HepG2 (cell line): ENCODE data around the gene MPI. TPM values are rescaled to one million over a fixed set of nuclear protein-coding genes. Genes with fewer than 3 reads are reported as not detected.

Source experiments
- ADNP ChIP-seq: sonication (generic); formaldehyde crosslinking; IDR thresholded peaks from 2 replicates; pipeline ENCODE4 v1.4.0; 2020; ENCODE audit warnings: missing genetic modification reagents
- BRCA1 ChIP-seq: sonication (generic); formaldehyde crosslinking; IDR thresholded peaks from 2 replicates; pipeline ENCODE4 v1.4.0; 2020; ENCODE audit warnings: missing genetic modification reagents
- FOXP1 ChIP-seq, 2 experiments: fragments of 450-650 bp in 1 of 2; IDR thresholded peaks; 2 replicates each; pipeline ENCODE4 v1.6.1; 2017 to 2018; ENCODE audit warnings: antibody characterized with exemption in 1 of 2
- GATA4 ChIP-seq: sonication (generic); IDR thresholded peaks from 2 replicates; pipeline ENCODE4 v1.6.1; 2016; ENCODE audit warnings: antibody characterized with exemption, low read depth, borderline replicate concordance
- IRF9 ChIP-seq: sonication (generic); formaldehyde crosslinking; IDR thresholded peaks from 2 replicates; pipeline ENCODE4 v1.8.0; 2022; ENCODE audit warnings: missing genetic modification reagents, mild to moderate bottlenecking, borderline replicate concordance
- MEIS2 ChIP-seq: sonication (generic); formaldehyde crosslinking; IDR thresholded peaks from 2 replicates; pipeline ENCODE4 v1.9.0; 2021; ENCODE audit warnings: mild to moderate bottlenecking, missing genetic modification reagents
- RBM39 ChIP-seq: fragments of 200-400 bp; formaldehyde crosslinking; IDR thresholded peaks from one replicate; pipeline ENCODE4 v1.6.1; 2018; ENCODE audit warnings: antibody characterized with exemption, mild to moderate bottlenecking, low read depth, low read length; ENCODE audit not compliant: poor library complexity, severe bottlenecking
- SRY ChIP-seq: sonication (generic); formaldehyde crosslinking; IDR thresholded peaks from 2 replicates; pipeline ENCODE4 v1.8.0; 2022; ENCODE audit warnings: mild to moderate bottlenecking, missing genetic modification reagents
- SYNCRIP ChIP-seq: fragments of 200-400 bp; formaldehyde crosslinking; IDR thresholded peaks from 2 replicates; pipeline ENCODE4 v1.6.1; 2018; ENCODE audit warnings: mild to moderate bottlenecking, low read depth, low read length; ENCODE audit not compliant: insufficient read depth
- TFE3 ChIP-seq: IDR thresholded peaks from 2 replicates; pipeline ENCODE4 v1.6.1; 2016
- ZBTB43 ChIP-seq: sonication (generic); formaldehyde crosslinking; conservative IDR thresholded peaks from 2 replicates; pipeline ENCODE4 v1.4.0; 2020; ENCODE audit warnings: missing genetic modification reagents
- ZFP1 ChIP-seq: IDR thresholded peaks from 2 replicates; pipeline ENCODE4 v1.6.1; 2016
- ZFP37 ChIP-seq: sonication (generic); formaldehyde crosslinking; IDR thresholded peaks from 2 replicates; pipeline ENCODE4 v1.4.0; 2020; ENCODE audit warnings: missing genetic modification reagents, borderline replicate concordance
- ZNF20 ChIP-seq: sonication (generic); formaldehyde crosslinking; IDR thresholded peaks from 2 replicates; pipeline ENCODE4 v1.4.0; 2020; ENCODE audit warnings: mild to moderate bottlenecking, moderate library complexity, missing genetic modification reagents
- ZNF224 ChIP-seq: sonication (generic); formaldehyde crosslinking; IDR thresholded peaks from 2 replicates; pipeline ENCODE4 v1.5.0; 2020; ENCODE audit warnings: mild to moderate bottlenecking, missing genetic modification reagents
- ZNF570 ChIP-seq: sonication (generic); formaldehyde crosslinking; IDR thresholded peaks from 2 replicates; pipeline ENCODE4 v1.4.0; 2020; ENCODE audit warnings: mild to moderate bottlenecking, missing genetic modification reagents, borderline replicate concordance
- ZNF672 ChIP-seq: sonication (generic); formaldehyde crosslinking; IDR thresholded peaks from 2 replicates; pipeline ENCODE4 v1.8.1; 2022; ENCODE audit warnings: missing genetic modification reagents
- ZNF713 ChIP-seq: sonication (generic); formaldehyde crosslinking; IDR thresholded peaks from 2 replicates; pipeline ENCODE4 v1.4.0; 2020; ENCODE audit warnings: mild to moderate bottlenecking, missing genetic modification reagents
- ZNF879 ChIP-seq: sonication (generic); formaldehyde crosslinking; IDR thresholded peaks from 2 replicates; pipeline ENCODE4 v1.8.1; 2023; ENCODE audit warnings: missing genetic modification reagents
- polyA plus RNA-seq, 8 experiments: library from polyadenylated mRNA; depleted of rRNA in 3 of 8; stranded (reverse) in 7 of 8; unstranded in 1 of 8; fragments of >200 nt; fragmentation: Illumina TruSeq in 4 of 8; extraction: Trizol in 4 of 8; gene quantifications; 2 replicates each; pipeline versions ENCODE4 v1.2.1 to v1.2.3, GENCODE V29; 2011 to 2016; ENCODE audit warnings: low read depth in 4 of 8, missing spikeins in 1 of 8, mixed read lengths in 1 of 8; ENCODE audit not compliant: insufficient read depth in 1 of 8
- total RNA-seq, 5 experiments: library from RNA; depleted of rRNA; stranded (reverse); fragments of >200 nt; fragmentation: Illumina TruSeq; extraction: Trizol; gene quantifications; 2 replicates each; pipeline ENCODE4 v1.2.3, GENCODE V29; 2016; ENCODE audit warnings: low read depth in 1 of 5
- TF ChIP-seq, protein P1 (sequence below): sonication (generic); formaldehyde crosslinking; IDR thresholded peaks from 2 replicates; pipeline ENCODE4 v1.4.0; 2020; ENCODE audit warnings: mild to moderate bottlenecking, missing genetic modification reagents
- TF ChIP-seq, protein P2 (sequence below): sonication (generic); formaldehyde crosslinking; IDR thresholded peaks from 2 replicates; pipeline ENCODE4 v1.5.0; 2020; ENCODE audit warnings: missing genetic modification reagents
- TF ChIP-seq, protein P3 (sequence below): sonication (generic); formaldehyde crosslinking; IDR thresholded peaks from 2 replicates; pipeline ENCODE4 v1.8.1; 2023; ENCODE audit warnings: mild to moderate bottlenecking, missing genetic modification reagents
- TF ChIP-seq, protein P4 (sequence below): sonication (generic); formaldehyde crosslinking; IDR thresholded peaks from 2 replicates; pipeline ENCODE4 v1.4.0; 2020; ENCODE audit warnings: mild to moderate bottlenecking, missing genetic modification reagents

MPI gene
- total and polyA plus RNA-seq, 2 of the 13 experiments (the other 11 are each of a cell fraction or from before 2014, with no cell fraction given), result 36.9 to 63.5 TPM

DNA sequence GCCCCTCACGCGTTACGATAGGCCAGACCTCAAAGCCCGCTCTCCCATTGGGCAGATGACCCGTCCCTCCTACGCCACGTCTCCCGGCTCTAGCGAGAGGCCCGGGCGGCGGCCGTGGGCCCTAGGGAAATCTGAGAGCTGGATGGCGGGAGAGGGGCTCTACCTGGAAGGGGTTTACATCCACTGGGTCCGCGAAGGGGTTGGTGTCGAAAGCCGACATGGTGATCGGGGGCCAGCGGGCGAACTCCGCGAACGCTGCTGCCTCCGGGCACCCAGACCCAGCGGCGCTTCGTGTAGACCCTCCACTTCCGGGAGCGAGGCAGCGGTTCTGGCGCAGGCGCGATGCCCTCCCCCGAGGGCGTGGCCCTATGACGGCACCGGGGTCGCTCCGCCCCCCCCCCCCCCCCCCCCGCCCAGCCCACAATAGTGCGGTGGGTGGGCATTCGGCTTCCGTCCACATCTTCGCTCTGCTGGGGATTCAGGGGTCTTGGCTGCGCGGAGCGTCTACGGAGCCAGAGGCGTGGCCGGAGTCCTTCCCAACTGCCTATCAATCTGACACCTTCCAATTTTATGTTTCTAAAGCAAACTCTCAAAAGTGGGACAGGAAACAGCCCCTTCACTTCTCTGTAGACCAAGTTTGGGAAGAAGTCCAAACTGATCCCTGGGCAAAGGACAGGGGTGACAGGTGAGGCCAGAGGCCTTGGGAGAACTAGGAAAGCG lies 16.6 kb upstream of the MPI start, which contains the start of gene SCAMP2 (continued):
- TF ChIP-seq IRF9 (CRISPR knock-in tag), result peak; percentile 19; the same call in 1 of the 2 replicates
- no peak for TF ChIP-seq ZNF672 (CRISPR knock-in tag)
- TF ChIP-seq, protein P1, sequence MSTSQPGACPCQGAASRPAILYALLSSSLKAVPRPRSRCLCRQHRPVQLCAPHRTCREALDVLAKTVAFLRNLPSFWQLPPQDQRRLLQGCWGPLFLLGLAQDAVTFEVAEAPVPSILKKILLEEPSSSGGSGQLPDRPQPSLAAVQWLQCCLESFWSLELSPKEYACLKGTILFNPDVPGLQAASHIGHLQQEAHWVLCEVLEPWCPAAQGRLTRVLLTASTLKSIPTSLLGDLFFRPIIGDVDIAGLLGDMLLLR, result 0 out of 2 replicates have a peak, but pooled peaks have one; percentile 36
- TF ChIP-seq ZNF224 (CRISPR knock-in tag), result no peak
- TF ChIP-seq ZBTB43 (CRISPR knock-in tag), result no peak; the same call in 1 of the 2 replicates
- peak; percentile 73; the same call in 1 of the 2 replicates for TF ChIP-seq SRY (CRISPR knock-in tag)
- TF ChIP-seq SYNCRIP, result no peak
- no peak for TF ChIP-seq ZFP1 (CRISPR knock-in tag)
- no peak for TF ChIP-seq ZNF570 (CRISPR knock-in tag)
- no peak for TF ChIP-seq GATA4
- no peak for TF ChIP-seq ZNF713 (CRISPR knock-in tag)
- TF ChIP-seq RBM39, result peak; percentile 60
- TF ChIP-seq, protein P2, sequence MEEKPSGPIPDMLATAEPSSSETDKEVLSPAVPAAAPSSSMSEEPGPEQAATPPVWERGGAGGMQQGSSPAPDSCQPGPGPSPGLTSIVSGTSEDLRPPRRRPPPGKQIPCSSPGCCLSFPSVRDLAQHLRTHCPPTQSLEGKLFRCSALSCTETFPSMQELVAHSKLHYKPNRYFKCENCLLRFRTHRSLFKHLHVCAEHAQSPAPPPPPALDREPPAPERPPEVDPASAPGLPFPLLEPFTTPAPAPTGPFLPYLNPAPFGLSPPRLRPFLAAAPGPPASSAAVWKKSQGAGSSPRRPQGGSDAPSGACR (CRISPR knock-in tag), result no peak
- no peak for TF ChIP-seq FOXP1 (IDR thresholded peaks at IDR 0.05)
- TF ChIP-seq FOXP1 (CRISPR knock-in tag; IDR thresholded peaks at IDR 0.05), result no peak
- no peak; the same call in 1 of the 2 replicates for TF ChIP-seq MEIS2 (CRISPR knock-in tag)
- TF ChIP-seq BRCA1 (CRISPR knock-in tag), result no peak
- 0 out of 2 replicates have a peak, but pooled peaks have one; percentile 72 for TF ChIP-seq ZFP37 (CRISPR knock-in tag)
- TF ChIP-seq, protein P3, sequence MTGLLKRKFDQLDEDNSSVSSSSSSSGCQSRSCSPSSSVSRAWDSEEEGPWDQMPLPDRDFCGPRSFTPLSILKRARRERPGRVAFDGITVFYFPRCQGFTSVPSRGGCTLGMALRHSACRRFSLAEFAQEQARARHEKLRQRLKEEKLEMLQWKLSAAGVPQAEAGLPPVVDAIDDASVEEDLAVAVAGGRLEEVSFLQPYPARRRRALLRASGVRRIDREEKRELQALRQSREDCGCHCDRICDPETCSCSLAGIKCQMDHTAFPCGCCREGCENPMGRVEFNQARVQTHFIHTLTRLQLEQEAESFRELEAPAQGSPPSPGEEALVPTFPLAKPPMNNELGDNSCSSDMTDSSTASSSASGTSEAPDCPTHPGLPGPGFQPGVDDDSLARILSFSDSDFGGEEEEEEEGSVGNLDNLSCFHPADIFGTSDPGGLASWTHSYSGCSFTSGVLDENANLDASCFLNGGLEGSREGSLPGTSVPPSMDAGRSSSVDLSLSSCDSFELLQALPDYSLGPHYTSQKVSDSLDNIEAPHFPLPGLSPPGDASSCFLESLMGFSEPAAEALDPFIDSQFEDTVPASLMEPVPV (CRISPR knock-in tag), result no peak; the same call in 1 of the 2 replicates
- no peak for TF ChIP-seq TFE3 (CRISPR knock-in tag)
- no peak for TF ChIP-seq ZNF879 (CRISPR knock-in tag)
- TF ChIP-seq ADNP (CRISPR knock-in tag), result no peak
- no peak for TF ChIP-seq ZNF20
- TF ChIP-seq, protein P4, sequence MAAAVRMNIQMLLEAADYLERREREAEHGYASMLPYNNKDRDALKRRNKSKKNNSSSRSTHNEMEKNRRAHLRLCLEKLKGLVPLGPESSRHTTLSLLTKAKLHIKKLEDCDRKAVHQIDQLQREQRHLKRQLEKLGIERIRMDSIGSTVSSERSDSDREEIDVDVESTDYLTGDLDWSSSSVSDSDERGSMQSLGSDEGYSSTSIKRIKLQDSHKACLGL (CRISPR knock-in tag), result peak; percentile 68; the same call in 1 of the 2 replicates
